ENCODE results near the gene ZNF516. TPM values are rescaled to one million over a fixed set of nuclear protein-coding genes. Genes with fewer than 3 reads are reported as not detected.
A peak's percentile ranks its signal among the peaks of the same experiment; 100 is the strongest.

ZNF516 gene
- total RNA-seq, 1 donor from 2014 or later: 108 TPM

DNA sequence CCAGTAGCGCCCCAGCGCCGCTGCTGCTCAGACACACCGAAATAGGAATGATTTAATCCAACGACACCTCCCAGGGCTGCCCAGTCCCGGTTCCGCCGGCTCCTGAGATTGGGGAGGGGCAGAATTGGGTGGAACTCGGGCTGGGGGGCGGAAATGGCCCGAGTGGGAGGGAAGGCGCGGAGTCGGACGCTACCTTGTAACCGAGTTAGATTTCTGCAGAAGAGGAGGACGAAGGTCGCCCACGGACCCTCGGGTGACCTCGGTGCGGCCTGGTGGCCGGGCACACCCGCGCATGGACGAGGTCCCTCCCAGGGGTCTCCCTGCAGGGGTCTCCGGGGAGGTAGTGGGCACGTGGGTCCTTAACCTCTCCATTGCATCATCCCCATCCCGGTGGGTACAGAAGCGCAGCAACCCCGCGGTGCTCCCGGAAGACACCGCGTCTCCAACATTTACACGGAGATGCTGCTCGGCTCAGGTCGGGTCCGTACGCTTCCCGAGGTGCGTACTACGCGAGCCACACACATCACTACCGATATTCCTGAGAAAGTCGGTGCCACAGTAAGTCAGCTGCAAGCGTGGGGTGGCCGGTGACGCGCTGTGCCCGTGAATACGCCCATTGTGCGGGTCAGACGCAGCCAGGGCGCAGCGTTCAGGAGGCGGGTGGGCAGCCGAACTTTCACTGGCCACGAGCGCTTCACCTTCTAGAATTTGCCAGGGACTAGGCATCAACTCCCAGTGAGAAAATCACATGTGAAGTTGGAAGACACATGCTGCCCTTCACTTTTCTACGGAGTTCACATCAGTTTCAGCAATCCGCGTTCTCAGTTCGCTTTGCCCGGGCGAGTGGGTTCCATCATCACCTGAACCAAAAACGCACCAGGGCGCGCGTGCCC, 3.0 kb downstream of the ZNF516 start:
- H3K27ac Mint-ChIP-seq: peak overlapping the region; percentile 96
- H3K36me3 Mint-ChIP-seq (ENCODE audit: insufficient read depth): no peaks in the 10 kb centered on the region
- TF ChIP-seq, protein P1, sequence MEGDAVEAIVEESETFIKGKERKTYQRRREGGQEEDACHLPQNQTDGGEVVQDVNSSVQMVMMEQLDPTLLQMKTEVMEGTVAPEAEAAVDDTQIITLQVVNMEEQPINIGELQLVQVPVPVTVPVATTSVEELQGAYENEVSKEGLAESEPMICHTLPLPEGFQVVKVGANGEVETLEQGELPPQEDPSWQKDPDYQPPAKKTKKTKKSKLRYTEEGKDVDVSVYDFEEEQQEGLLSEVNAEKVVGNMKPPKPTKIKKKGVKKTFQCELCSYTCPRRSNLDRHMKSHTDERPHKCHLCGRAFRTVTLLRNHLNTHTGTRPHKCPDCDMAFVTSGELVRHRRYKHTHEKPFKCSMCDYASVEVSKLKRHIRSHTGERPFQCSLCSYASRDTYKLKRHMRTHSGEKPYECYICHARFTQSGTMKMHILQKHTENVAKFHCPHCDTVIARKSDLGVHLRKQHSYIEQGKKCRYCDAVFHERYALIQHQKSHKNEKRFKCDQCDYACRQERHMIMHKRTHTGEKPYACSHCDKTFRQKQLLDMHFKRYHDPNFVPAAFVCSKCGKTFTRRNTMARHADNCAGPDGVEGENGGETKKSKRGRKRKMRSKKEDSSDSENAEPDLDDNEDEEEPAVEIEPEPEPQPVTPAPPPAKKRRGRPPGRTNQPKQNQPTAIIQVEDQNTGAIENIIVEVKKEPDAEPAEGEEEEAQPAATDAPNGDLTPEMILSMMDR (IDR thresholded peaks at IDR 0.05; ENCODE audit: unreplicated experiment): no peak
- peaks cover 36% of the 10 kb centered on the region for H3K4me1 Mint-ChIP-seq (ENCODE audit: low read depth)
- H3K27me3 Mint-ChIP-seq: no peaks in the 10 kb centered on the region
- no peaks in the 10 kb centered on the region for H3K9me3 Mint-ChIP-seq (ENCODE audit: low read depth)
- no peak for DNase-seq (ENCODE audit: low spot score, unreplicated experiment)
- peak overlapping the region; percentile 80 for H3K4me3 Mint-ChIP-seq (ENCODE audit: low read depth)

GRCh38 chr18:76491473-76491775, 3.6 kb downstream of the ZNF516 start:
- peaks cover 40% of the 10 kb centered on the region for H3K4me1 Mint-ChIP-seq (ENCODE audit: low read depth)
- TF ChIP-seq, protein P1 (IDR thresholded peaks at IDR 0.05; ENCODE audit: unreplicated experiment): no peak
- DNase-seq (ENCODE audit: low spot score, unreplicated experiment): peak; percentile 55
- H3K27me3 Mint-ChIP-seq: no peaks in the 10 kb centered on the region
- H3K9me3 Mint-ChIP-seq (ENCODE audit: low read depth): no peaks in the 10 kb centered on the region
- H3K4me3 Mint-ChIP-seq (ENCODE audit: low read depth): peak overlapping the region; percentile 80
- H3K36me3 Mint-ChIP-seq (ENCODE audit: insufficient read depth): peaks cover 1% of the 10 kb centered on the region
- H3K27ac Mint-ChIP-seq: peak overlapping the region; percentile 96

GRCh38 chr18:76490670-76491472, 4.2 kb downstream of the ZNF516 start:
- peak overlapping the region; percentile 93 for H3K4me3 Mint-ChIP-seq (ENCODE audit: low read depth)
- peak; percentile 39 for DNase-seq (ENCODE audit: low spot score, unreplicated experiment)
- peaks cover 43% of the 10 kb centered on the region for H3K4me1 Mint-ChIP-seq (ENCODE audit: low read depth)
- no peaks in the 10 kb centered on the region for H3K27me3 Mint-ChIP-seq
- peaks cover 1% of the 10 kb centered on the region for H3K36me3 Mint-ChIP-seq (ENCODE audit: insufficient read depth)
- peak overlapping the region; percentile 99 for H3K27ac Mint-ChIP-seq
- H3K9me3 Mint-ChIP-seq (ENCODE audit: low read depth): no peaks in the 10 kb centered on the region
- TF ChIP-seq, protein P1 (IDR thresholded peaks at IDR 0.05; ENCODE audit: unreplicated experiment): no peak

DNA sequence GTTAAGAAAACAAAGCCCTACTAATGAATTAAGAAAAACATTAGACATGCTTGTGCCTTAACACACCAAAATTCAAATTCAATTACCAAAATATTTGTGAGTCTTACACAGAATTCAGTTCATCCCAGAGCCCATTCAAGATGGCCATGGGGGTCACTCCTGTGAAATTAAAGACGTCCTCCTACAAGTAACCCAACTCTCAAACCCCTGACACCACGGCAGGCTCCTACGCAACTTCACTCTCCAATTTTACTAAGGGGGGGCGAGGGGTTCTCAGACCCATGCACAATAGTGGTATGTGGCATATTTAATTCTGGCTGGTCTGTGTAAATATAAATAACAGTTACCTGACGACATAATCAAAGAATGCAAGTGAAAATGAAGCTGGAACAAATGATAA, 5.0 kb downstream of the ZNF516 start:
- H3K27ac Mint-ChIP-seq: peak overlapping the region; percentile 99

GRCh38 chr18:76489081-76489480, 6.0 kb downstream of the ZNF516 start:
- Mint-ChIP-seq H3K27ac (peak overlapping the region; percentile 9), H3K4me1 (ENCODE audit: low read depth) (peaks cover 55% of the 10 kb centered on the region), H3K27me3 (no peaks in the 10 kb centered on the region), H3K4me3 (ENCODE audit: low read depth) (peak overlapping the region; percentile 93), H3K36me3 (ENCODE audit: insufficient read depth) (peaks cover 3% of the 10 kb centered on the region), H3K9me3 (ENCODE audit: low read depth) (no peaks in the 10 kb centered on the region)
- TF ChIP-seq, protein P1 (IDR thresholded peaks at IDR 0.05; ENCODE audit: unreplicated experiment): no peak
- no peak for DNase-seq (ENCODE audit: low spot score, unreplicated experiment)

More for the DNA sequence above, 5.0 kb downstream of the ZNF516 start:
- H3K9me3 Mint-ChIP-seq (ENCODE audit: low read depth): no peaks in the 10 kb centered on the region
- peak overlapping the region; percentile 93 for H3K4me3 Mint-ChIP-seq (ENCODE audit: low read depth)
- H3K36me3 Mint-ChIP-seq (ENCODE audit: insufficient read depth): peaks cover 3% of the 10 kb centered on the region
- TF ChIP-seq, protein P1 (IDR thresholded peaks at IDR 0.05; ENCODE audit: unreplicated experiment): no peak
- peaks cover 50% of the 10 kb centered on the region for H3K4me1 Mint-ChIP-seq (ENCODE audit: low read depth)
- DNase-seq (ENCODE audit: low spot score, unreplicated experiment): no peak
- H3K27me3 Mint-ChIP-seq: no peaks in the 10 kb centered on the region
